GM18507 (cell line): ENCODE results near the gene AFF3.

Experiments used
- DNase-seq: peaks from one replicate; pipeline ENCODE4 v3.0.0; 2011; ENCODE audit warnings: low read depth; ENCODE audit not compliant: insufficient read length; ENCODE audit errors: extremely low spot score
- FAIRE-seq: peaks from 2 replicates; lab custom pipeline; 2011; peaks lifted over from hg19 to GRCh38; lab: Jason Lieb, UNC

AFF3 gene

GRCh38 chr2:99619151-99619550, 523.2 kb downstream of the AFF3 start:
- no peak for FAIRE-seq
- no peak for DNase-seq

GRCh38 chr2:99618579-99619097, 523.8 kb downstream of the AFF3 start:
- FAIRE-seq = no peak
- DNase-seq = no peak

GRCh38 chr2:99617811-99618210, 524.6 kb downstream of the AFF3 start:
- FAIRE-seq (no peak), DNase-seq (no peak)

- FAIRE-seq (no peak), DNase-seq (no peak)
Observed at GRCh38 chr2:99615247-99615771, 527.1 kb downstream of the AFF3 start.

DNA sequence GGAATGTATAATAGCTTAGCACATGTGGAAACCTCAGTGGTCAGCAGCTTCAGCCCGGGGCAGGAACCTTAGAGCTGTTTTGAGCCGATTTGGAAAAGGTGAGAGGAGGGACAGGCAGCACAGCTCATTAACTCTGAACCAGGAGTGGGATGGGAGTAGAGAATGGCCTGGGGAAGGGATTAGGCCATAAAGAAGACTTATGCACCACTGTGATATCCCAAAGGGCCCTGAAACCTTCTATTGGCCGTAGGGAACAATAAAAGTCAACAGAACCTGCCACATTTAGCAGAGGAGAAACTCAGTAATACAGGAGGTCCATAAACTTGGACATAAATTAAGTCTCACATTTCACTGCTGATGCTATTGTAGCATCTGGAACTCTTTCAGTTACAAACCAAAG, 528.4 kb downstream of the AFF3 start:
- FAIRE-seq (no peak), DNase-seq (no peak)

DNA sequence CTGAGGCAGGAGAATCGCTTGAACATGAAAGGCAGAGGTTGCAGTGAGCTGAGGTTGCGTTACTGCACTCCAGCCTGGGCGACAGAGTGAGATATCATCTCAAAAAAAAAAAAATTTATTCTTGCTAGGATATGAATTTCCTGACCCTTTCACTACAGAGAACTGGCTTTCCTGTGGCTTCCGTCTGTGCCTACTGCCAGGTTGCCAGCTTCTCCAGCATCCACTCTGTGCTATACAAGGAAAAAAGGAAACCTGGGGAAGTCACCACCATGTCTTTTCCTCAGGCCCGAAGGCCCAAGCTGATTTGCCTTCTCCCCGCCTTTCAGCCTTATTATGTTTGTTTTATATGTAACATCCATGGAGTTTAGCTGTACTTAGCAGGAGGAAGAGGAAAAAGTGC, 530.6 kb downstream of the AFF3 start:
- no peak for DNase-seq
- no peak for FAIRE-seq

- FAIRE-seq = no peak
- no peak for DNase-seq
Observed at GRCh38 chr2:99611034-99611433, 531.4 kb downstream of the AFF3 start.

GRCh38 chr2:99609851-99610381, 532.5 kb downstream of the AFF3 start:
- DNase-seq (no peak), FAIRE-seq (no peak)

GRCh38 chr2:99608861-99609260, 533.5 kb downstream of the AFF3 start:
- no peak for DNase-seq
- no peak for FAIRE-seq

DNA sequence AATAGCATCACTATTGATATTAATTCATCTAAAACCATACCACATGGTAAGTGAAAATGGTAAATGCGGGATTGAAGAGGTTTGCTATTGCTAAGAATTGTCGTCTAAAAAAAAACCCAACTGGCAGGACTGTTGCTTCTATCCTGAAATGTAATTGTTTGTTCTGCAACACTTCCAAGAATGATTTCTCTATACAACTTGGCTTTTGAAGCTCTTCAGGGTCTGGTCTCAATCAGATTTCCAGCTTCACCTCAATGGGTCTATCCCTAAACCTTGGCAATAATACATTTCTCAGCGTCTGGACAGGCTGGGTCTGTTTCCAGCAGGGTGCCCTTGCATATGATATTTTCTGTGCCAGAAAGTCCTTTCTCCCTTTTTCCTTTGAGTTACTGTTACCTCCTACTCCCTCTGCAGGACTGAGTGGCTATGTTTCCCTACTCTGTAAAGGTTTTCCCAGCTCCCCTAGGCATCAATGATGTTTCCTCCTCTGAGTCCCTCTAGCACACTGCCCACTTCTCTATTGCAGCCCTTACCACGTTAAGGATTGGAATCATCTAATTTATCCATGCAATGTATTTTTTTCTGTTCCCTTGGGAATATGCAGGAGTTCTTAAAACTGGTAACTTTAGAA, 534.4 kb downstream of the AFF3 start:
- no peak for DNase-seq
- no peak for FAIRE-seq

DNA sequence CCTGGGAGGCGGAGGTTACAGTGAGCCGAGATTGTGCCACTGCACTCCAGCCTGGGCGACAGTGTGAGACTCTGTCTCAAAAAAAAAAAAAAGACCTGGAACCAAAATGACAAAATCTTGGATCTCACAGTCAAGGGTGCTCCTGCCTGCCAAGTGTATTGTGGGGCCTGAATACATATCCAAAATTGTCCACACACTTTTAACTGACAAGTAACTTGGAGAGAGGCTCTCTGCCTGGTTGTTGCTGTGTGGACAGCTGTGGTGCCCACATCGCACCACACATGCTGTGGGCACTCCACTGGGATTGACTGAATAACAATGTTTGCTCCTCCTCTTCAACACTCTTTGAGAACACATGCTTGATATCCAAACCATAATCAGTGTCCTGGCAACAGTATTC, 534.9 kb downstream of the AFF3 start:
- DNase-seq = no peak

GRCh38 chr2:99605036-99605435, 537.4 kb downstream of the AFF3 start:
- DNase-seq = no peak
- FAIRE-seq = no peak

More for the DNA sequence above, 534.9 kb downstream of the AFF3 start:
- FAIRE-seq = no peak

DNA sequence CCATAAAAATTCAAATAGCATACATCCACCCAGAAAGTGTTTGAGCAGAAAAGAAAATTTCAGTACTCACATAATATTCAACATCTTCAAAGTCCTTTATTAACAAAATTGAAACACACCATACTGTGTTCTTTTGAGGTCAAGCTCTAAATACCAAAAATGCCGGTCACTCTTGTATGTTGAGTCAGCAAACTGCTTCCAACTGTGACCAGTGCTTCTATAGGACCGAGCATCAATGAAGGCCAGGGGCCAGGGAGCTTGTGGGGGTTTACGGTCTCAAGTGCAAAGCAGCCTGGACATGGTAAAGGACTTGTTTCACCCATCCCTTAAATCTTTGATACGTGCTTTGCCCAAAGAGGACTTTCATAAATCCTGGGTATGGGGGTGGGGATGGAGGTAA, 539.9 kb downstream of the AFF3 start:
- no peak for DNase-seq
- no peak for FAIRE-seq

- no peak for FAIRE-seq
Observed at GRCh38 chr2:99600981-99601651, 541.3 kb downstream of the AFF3 start.

DNA sequence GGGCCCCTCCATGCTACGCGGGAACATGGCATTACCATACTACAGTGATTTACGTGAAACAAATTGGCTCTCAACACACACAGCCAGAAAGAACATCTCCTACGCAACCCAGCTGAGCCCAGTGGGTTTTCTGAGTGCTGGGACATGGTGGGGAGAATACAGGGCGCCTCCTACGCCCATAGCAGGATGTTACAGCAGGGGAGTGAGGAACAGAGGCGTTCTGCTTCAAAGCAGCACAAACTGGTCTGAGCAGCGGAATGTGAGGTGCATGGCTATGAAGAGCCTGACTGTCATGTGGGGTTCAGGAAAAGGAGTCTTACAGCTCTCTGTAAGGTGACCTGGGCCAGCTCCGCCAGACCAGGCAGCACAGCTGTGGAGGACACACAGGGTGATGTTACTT, 543.9 kb downstream of the AFF3 start:
- no peak for FAIRE-seq
- DNase-seq = no peak

More at GRCh38 chr2:99600981-99601651, 541.3 kb downstream of the AFF3 start:
- no peak for DNase-seq

GRCh38 chr2:99597616-99598015, 544.8 kb downstream of the AFF3 start:
- DNase-seq = no peak

GRCh38 chr2:99595373-99595772, 547.0 kb downstream of the AFF3 start:
- no peak for FAIRE-seq
- DNase-seq = no peak

More at GRCh38 chr2:99597616-99598015, 544.8 kb downstream of the AFF3 start:
- FAIRE-seq = no peak

DNA sequence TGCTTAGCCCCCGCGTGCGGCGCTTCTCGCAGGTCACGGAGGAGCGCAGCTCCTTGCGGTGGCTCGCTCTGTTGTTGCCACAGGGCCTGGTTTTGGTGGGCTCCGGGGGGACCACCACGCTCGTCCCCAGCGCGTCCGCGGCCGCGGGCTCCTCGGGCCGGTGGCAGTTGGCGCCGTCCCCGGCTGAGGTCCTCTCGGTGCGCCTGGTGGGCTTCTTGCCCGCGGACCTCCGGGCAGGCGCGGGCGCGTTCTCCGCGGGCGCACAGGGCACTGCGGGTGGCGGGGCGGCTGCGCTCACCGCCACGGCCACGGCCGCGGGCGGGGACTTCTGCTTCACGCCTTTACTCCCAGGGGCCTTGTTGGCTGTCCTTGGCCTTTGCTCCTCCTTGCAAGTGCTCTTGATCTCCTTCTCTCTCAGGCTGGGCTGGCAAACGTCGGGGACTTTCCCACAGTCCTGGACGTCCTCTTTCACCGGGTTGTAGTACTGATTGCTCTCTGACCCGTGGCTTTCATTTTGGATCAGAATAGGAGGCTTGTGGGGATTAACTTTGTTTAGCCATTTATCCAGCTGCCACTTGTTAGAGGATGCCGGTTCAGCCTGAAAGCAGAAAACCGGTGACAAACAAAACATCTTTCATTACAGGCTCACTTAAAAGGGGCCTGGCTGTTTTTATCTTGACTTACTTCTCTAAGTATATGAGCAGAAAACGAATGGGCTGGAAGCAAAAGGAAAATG, 548.5 kb downstream of the AFF3 start:
- FAIRE-seq = no peak

DNA sequence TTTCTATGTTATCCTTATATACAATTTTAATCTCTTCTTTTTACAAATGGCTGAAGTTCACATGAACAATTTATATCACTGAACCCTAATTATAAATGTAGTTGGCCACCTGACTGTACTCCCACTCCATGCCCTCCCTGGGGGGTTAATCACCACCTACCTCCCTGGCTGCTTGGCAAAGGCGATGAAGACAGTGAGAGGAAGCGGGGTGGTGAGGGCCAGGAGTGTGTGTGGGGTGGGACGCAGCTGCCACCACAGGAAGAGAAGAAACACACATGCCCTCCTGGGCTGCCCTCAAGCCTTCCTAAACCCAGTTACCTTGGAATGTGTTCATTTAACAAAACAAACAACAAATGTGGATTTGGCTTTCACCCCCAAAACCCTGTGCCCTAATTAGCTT, 565.6 kb downstream of the AFF3 start:
- no peak for FAIRE-seq

More for the DNA sequence above, 548.5 kb downstream of the AFF3 start:
- no peak for DNase-seq

DNA sequence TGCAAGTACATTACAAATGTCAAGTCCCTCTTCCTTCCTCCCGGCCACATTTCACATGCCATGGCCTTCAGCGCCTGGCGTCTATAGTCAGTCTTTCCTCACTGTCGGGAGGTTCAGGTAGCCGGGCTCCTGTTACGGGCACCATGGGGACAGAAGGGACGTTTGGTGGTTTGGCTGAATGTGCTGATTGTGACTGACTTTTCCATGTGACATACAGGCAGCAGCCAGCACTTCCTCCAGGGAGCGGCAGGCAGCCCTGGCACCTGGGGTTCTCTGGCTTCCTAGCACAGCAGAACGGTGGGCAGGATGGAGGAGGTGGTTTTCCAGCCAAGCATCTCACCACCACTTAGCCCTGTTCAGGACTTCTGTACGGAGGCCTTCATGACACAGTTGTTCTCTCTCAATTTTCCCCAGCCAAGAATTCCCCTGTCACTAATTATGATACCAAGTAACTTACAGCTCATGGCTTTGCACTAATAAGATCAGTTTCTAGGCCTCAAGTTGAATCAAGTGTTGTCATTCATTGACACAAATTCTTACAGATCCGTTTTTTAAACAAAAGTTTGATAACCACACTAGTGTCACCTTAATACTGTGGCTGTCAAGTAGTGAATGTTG, 568.6 kb downstream of the AFF3 start:
- FAIRE-seq = no peak

More for the DNA sequence above, 565.6 kb downstream of the AFF3 start:
- DNase-seq = no peak

More for the DNA sequence above, 568.6 kb downstream of the AFF3 start:
- no peak for DNase-seq
